Mammary epithelial cell (primary cell): ENCODE results near the gene WDR33.

Experiments
- CTCF ChIP-seq, 2 donors: IDR thresholded peaks in 1 of 2; conservative IDR thresholded peaks in 1 of 2; 2 replicates each; pipeline ENCODE4 v1.5.1; 2011 to 2012; ENCODE audit warnings: inconsistent platforms in 2 of 2, low read length in 2 of 2, mild to moderate bottlenecking in 2 of 2, control low read depth in 1 of 2, low read depth in 1 of 2; ENCODE audit not compliant: insufficient read depth in 1 of 2; ENCODE audit errors: extremely low read depth in 1 of 2
- EZH2 ChIP-seq: IDR thresholded peaks from 2 replicates; pipeline ENCODE4 v1.6.1; 2012; ENCODE audit warnings: low read length, inconsistent platforms, borderline replicate concordance

DNA sequence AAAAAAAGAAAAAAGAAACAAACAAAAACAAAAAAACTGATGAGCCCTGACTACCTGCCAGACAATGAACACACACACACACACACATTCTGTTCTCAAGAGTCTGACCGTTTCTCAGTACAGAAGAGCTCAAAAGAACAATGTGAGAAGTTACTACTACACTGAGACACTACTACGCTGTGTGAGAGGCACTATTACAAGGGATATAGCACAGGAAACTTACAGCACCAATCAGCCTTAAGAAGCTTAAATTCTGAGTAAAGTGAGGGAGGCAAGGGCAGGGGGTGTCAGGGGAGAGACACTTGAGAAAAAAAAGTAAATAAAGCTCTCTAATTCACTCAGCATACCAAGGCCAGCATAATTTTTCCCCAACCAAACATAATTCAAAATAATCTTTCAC is 32.5 kb downstream of the WDR33 start:
- TF ChIP-seq CTCF (conservative IDR thresholded peaks at IDR 0.05 in 1 of 2, IDR thresholded peaks at IDR 0.05 in 1 of 2; ENCODE audit: extremely low read depth in 1 of 2, insufficient read depth in 1 of 2, low read depth in 1 of 2, low read length in 2 of 2) (no peak), EZH2 (no peak)
